ENCODE data around the gene BCL11A. TPM values are rescaled to one million over a fixed set of nuclear protein-coding genes. Genes with fewer than 3 reads are reported as not detected.

Gene BCL11A
- total RNA-seq, 2 experiments from 2014 or later = 0.45 to 0.54 TPM

- Mint-ChIP-seq H3K9me3 (no peaks in the 10 kb centered on the region), H3K36me3 (ENCODE audit: low read depth) (no peaks in the 10 kb centered on the region), H3K4me3 (no peak overlapping the region), H3K27ac (no peak overlapping the region), H3K4me1 (ENCODE audit: low read depth) (no peaks in the 10 kb centered on the region), H3K27me3 (no peaks in the 10 kb centered on the region)
- CTCF ChIA-PET = no interaction called here
- TF ChIP-seq CTCF (IDR thresholded peaks at IDR 0.05) = no peak
- POLR2A ChIA-PET = no interaction called here
- ATAC-seq = no peak
- DNase-seq = no peak
- intact Hi-C loops (cut with micrococcal nuclease) = no loop called here
Observed at GRCh38 chr2:60432035-60432601, 121.3 kb downstream of the BCL11A start.

- Mint-ChIP-seq H3K4me3 (no peak overlapping the region), H3K9me3 (no peaks in the 10 kb centered on the region), H3K36me3 (ENCODE audit: low read depth) (no peaks in the 10 kb centered on the region), H3K27me3 (no peaks in the 10 kb centered on the region), H3K27ac (no peak overlapping the region), H3K4me1 (ENCODE audit: low read depth) (no peaks in the 10 kb centered on the region)
- ChIA-PET CTCF (no interaction called here), POLR2A (no interaction called here)
- intact Hi-C loops (cut with micrococcal nuclease) = no loop called here
- no peak for TF ChIP-seq CTCF (IDR thresholded peaks at IDR 0.05)
- ATAC-seq (no peak), DNase-seq (no peak)
Observed at GRCh38 chr2:60429681-60430080, 123.8 kb downstream of the BCL11A start.

GRCh38 chr2:60426880-60427279 lies 126.6 kb downstream of the BCL11A start:
- Mint-ChIP-seq H3K4me3 (no peak overlapping the region), H3K9me3 (no peaks in the 10 kb centered on the region), H3K27me3 (no peaks in the 10 kb centered on the region), H3K4me1 (ENCODE audit: low read depth) (no peaks in the 10 kb centered on the region), H3K27ac (no peak overlapping the region), H3K36me3 (ENCODE audit: low read depth) (no peaks in the 10 kb centered on the region)
- ChIA-PET POLR2A (no interaction called here), CTCF (no interaction called here)
- DNase-seq = no peak
- intact Hi-C loops (cut with micrococcal nuclease) = no loop called here
- ATAC-seq = no peak
- no peak for TF ChIP-seq CTCF (IDR thresholded peaks at IDR 0.05)

GRCh38 chr2:60426341-60426740 lies 127.1 kb downstream of the BCL11A start:
- Mint-ChIP-seq H3K27me3 (no peaks in the 10 kb centered on the region), H3K4me1 (ENCODE audit: low read depth) (no peaks in the 10 kb centered on the region), H3K9me3 (no peaks in the 10 kb centered on the region), H3K36me3 (ENCODE audit: low read depth) (no peaks in the 10 kb centered on the region), H3K27ac (no peak overlapping the region), H3K4me3 (no peak overlapping the region)
- ATAC-seq (no peak), DNase-seq (no peak)
- ChIA-PET POLR2A (no interaction called here), CTCF (no interaction called here)
- intact Hi-C loops (cut with micrococcal nuclease) = no loop called here
- TF ChIP-seq CTCF (IDR thresholded peaks at IDR 0.05) = no peak

GRCh38 chr2:60424233-60424632 lies 129.2 kb downstream of the BCL11A start:
- no peaks in the 10 kb centered on the region for H3K9me3 Mint-ChIP-seq
- POLR2A ChIA-PET = no interaction called here
- ATAC-seq = no peak

More at GRCh38 chr2:60424233-60424632, 129.2 kb downstream of the BCL11A start:
- CTCF ChIA-PET = no interaction called here
- Mint-ChIP-seq H3K4me1 (ENCODE audit: low read depth) (no peaks in the 10 kb centered on the region), H3K27ac (no peak overlapping the region), H3K27me3 (no peaks in the 10 kb centered on the region), H3K36me3 (ENCODE audit: low read depth) (no peaks in the 10 kb centered on the region), H3K4me3 (no peak overlapping the region)
- TF ChIP-seq CTCF (IDR thresholded peaks at IDR 0.05) = no peak
- DNase-seq = no peak
- intact Hi-C loops (cut with micrococcal nuclease) = no loop called here
